PFSK-1 (cell line): ENCODE results near the gene MAN2A2. TPM values are rescaled to one million over a fixed set of nuclear protein-coding genes. Genes with fewer than 3 reads are reported as not detected.

Experiments
- FOXP2 ChIP-seq: optimal IDR thresholded peaks from 2 replicates; pipeline ENCODE3; 2011; ENCODE audit warnings: borderline replicate concordance, control low read depth, inconsistent platforms; ENCODE audit not compliant: insufficient read depth; ENCODE audit errors: extremely low read length, extremely low read depth
- POLR2AphosphoS5 ChIP-seq: IDR thresholded peaks from 2 replicates; pipeline ENCODE4 v1.6.1; 2012; ENCODE audit warnings: low read depth, mild to moderate bottlenecking, control low read depth, low read length, moderate library complexity
- REST ChIP-seq, 2 experiments: IDR thresholded peaks; 2 replicates each; pipeline versions ENCODE4 v1.6.1 to v1.8.0; 2011 to 2012; ENCODE audit warnings: low read depth in 2 of 2, low read length in 2 of 2, control low read depth in 1 of 2, inconsistent platforms in 1 of 2, mild to moderate bottlenecking in 1 of 2, moderate library complexity in 1 of 2; ENCODE audit not compliant: insufficient read depth in 1 of 2
- SIN3A ChIP-seq: IDR thresholded peaks from 2 replicates; pipeline ENCODE4 v1.6.1; 2012; ENCODE audit warnings: mild to moderate bottlenecking, low read length, moderate library complexity, borderline replicate concordance; ENCODE audit not compliant: insufficient read depth
- TAF1 ChIP-seq: IDR thresholded peaks from 2 replicates; pipeline ENCODE4 v1.6.1; 2012; ENCODE audit warnings: low read length, control low read depth, borderline replicate concordance; ENCODE audit not compliant: insufficient read depth
- polyA plus RNA-seq: library from polyadenylated mRNA; unstranded; fragments of >200 nt; gene quantifications from one replicate; pipeline ENCODE4 v1.2.1, GENCODE V29; 2012; ENCODE audit warnings: low read depth, missing spikeins; ENCODE audit not compliant: insufficient read length

The MAN2A2 gene
- polyA plus RNA-seq: 141 TPM

GRCh38 chr15:90902840-90903732 lies at the start of gene MAN2A2:
Gene MAN2A2, plus strand, starts transcription at chr15:90903302. Its CDS starts 906 bp downstream, at chr15:90904208.
- TF ChIP-seq POLR2AphosphoS5: peak; percentile 22; the same call in 1 of the 2 replicates
- no peak for TF ChIP-seq FOXP2

GRCh38 chr15:90855139-90855538 lies 48.0 kb upstream of the MAN2A2 start:
- no peak for TF ChIP-seq REST (IDR thresholded peaks at IDR 0.05; ENCODE audit: insufficient read depth in 1 of 2, low read depth in 2 of 2, low read length in 2 of 2)
- TF ChIP-seq TAF1: no peak
- TF ChIP-seq FOXP2: no peak

GRCh38 chr15:90857337-90857736 lies 45.8 kb upstream of the MAN2A2 start:
- TF ChIP-seq TAF1 (no peak), FOXP2 (no peak), POLR2AphosphoS5 (no peak)

- TF ChIP-seq POLR2AphosphoS5 (no peak), SIN3A (no peak), REST (IDR thresholded peaks at IDR 0.05; ENCODE audit: insufficient read depth in 1 of 2, low read depth in 2 of 2, low read length in 2 of 2) (no peak), FOXP2 (no peak), TAF1 (no peak)
These were observed 45.1 kb upstream of the MAN2A2 start for GRCh38 chr15:90857883-90858443.

GRCh38 chr15:90859234-90860131 lies 43.6 kb upstream of the MAN2A2 start:
- TF ChIP-seq POLR2AphosphoS5 (no peak), FOXP2 (no peak), REST (IDR thresholded peaks at IDR 0.05; ENCODE audit: insufficient read depth in 1 of 2, low read depth in 2 of 2, low read length in 2 of 2) (no peak), TAF1 (no peak), SIN3A (no peak)
